Measurements from ENCODE around the gene CDC37.
"Not testable (repeated sequence)": the region's sequence is repeated elsewhere in the genome, so short reads cannot be mapped to it uniquely, and the experiment has no call there.

The CDC37 gene

DNA sequence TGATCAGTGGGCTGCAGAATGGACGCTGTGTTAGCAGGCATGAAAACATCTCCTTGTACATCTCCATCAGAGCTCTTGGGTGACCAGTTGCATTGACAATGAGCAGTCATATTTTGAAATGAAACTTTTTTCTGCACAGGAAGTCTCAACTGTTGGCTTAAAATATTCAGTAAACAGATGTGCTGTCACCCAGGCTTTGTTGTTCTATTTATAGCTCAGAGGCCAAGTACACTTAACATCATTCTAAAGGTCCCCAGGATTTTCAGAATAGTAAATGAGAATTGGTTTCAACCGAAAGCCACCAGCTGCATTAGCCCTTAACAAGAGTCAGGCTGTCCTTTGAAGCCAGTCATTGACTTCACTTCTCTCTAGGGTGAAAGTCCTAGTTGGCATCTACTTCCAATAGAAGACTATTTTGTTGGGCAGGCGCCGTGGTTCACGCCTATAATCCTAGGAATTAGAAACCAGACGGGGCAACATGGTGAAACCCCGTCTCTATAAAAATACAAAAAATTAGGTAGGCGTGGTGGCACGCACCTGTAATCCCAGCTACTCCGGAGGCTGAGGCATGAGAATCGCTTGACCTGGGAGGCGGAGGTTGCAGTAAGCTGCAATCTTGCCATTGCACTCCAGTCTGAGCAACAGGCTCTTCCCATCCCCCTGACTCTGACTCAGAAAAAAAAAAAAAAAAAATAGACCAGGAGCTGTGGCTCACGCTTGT lies 9.1 kb upstream of the CDC37 start:
- Histone ChIP-seq H3K36me3 (ENCODE audit: insufficient read depth, low read length) (no peaks in the 10 kb centered on the region), H3K9me3 (ENCODE audit: control insufficient read depth, insufficient read depth, low read length) (no peaks in the 10 kb centered on the region), H3K4me1 (ENCODE audit: insufficient read depth, low read length) (peaks cover 9% of the 10 kb centered on the region; the same call in 1 of the 2 replicates), H3K9ac (ENCODE audit: low read depth, low read length) (no peak overlapping the region)

GRCh38 chr19:10411224-10411623 lies 7.9 kb upstream of the CDC37 start:
- H3K36me3 ChIP-seq (ENCODE audit: insufficient read depth, low read length); H3K4me1 ChIP-seq (ENCODE audit: insufficient read depth, low read length); H3K9ac ChIP-seq (ENCODE audit: low read depth, low read length); H3K9me3 ChIP-seq (ENCODE audit: control insufficient read depth, insufficient read depth, low read length): not testable (repeated sequence)

DNA sequence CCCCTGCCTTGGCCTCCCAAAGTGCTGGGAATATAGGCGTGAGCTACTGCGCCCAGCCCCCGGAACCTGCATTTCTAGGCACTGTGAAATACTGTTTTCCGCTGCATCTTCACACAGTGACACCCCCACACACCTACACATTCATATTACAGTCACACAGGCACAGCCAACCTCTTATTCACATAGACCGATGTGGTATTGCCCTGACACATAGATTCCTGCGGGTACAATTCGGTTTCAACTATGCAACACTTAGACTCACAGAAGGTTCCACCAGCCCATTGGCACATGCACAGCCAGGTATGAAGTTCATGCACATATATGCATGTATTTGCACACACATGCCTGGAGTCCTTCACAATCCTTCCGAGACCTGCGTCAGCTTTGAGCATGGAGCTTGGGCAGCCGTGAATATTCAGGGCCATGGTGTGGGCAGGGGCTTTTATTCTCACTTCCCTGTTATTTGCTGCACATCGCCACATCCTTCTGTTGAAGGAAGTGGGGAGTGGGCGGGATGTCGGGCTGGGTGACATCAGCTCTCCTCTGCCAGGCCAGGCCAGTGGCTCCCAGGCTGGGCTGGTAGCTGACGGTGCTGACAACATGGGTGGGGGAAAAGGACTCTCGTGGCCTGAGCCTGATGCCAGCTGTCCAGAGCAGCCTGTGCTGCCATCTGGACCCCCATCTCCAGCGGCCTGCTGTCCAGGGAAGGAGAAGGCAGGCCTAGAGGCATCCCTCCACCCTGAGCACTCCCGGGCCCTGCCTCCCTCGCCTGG lies 5.4 kb upstream of the CDC37 start:
- Histone ChIP-seq H3K9ac (ENCODE audit: low read depth, low read length) (no peak overlapping the region; the same call in 1 of the 2 replicates), H3K4me1 (ENCODE audit: insufficient read depth, low read length) (peaks cover 9% of the 10 kb centered on the region; the same call in 1 of the 2 replicates), H3K36me3 (ENCODE audit: insufficient read depth, low read length) (no peaks in the 10 kb centered on the region), H3K9me3 (ENCODE audit: control insufficient read depth, insufficient read depth, low read length) (no peaks in the 10 kb centered on the region)

DNA sequence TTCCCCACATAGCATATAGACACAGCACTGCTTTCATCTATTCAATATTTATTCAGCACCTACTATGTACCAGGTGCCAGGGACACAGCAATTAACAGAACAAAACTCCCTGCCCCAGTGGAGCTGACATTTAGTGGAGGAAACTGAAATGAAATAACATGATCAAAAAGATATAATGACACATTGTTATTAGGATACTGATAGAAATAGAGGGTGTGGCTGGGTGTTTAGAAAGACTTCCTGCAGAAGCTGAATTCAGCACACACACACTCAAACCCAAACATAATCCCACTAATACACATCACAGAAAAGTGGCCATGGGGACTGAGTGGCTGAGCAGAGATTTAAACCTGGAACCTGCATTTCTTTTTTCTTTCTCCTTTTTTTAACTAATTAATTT lies 3.8 kb upstream of the CDC37 start:
- H3K9me3 ChIP-seq (ENCODE audit: control insufficient read depth, insufficient read depth, low read length), result no peaks in the 10 kb centered on the region
- peaks cover 9% of the 10 kb centered on the region; the same call in 1 of the 2 replicates for H3K4me1 ChIP-seq (ENCODE audit: insufficient read depth, low read length)
- H3K36me3 ChIP-seq (ENCODE audit: insufficient read depth, low read length), result no peaks in the 10 kb centered on the region
- no peak overlapping the region for H3K9ac ChIP-seq (ENCODE audit: low read depth, low read length)

DNA sequence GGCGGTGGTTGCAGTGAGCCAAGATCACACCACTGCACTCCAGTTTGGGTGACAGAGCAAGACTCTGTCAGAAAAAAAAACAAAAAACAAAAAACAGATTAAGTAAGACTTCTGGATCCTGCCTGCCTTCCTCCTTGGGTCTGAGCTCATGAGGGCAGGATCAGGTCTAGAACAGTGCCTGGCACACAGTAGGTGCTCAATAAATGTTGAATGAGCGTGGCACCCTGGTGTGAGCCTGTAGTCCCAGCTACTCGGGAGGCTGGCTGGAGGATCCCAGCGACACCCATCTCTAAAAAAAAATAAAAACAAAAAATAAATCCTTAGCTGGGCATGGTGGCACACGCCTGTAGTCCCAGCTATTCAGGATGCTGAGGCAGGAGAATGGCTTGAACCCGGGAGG lies 2.8 kb upstream of the CDC37 start:
- Histone ChIP-seq H3K36me3 (ENCODE audit: insufficient read depth, low read length) (no peaks in the 10 kb centered on the region), H3K9ac (ENCODE audit: low read depth, low read length) (no peak overlapping the region), H3K9me3 (ENCODE audit: control insufficient read depth, insufficient read depth, low read length) (no peaks in the 10 kb centered on the region), H3K4me1 (ENCODE audit: insufficient read depth, low read length) (peaks cover 9% of the 10 kb centered on the region; the same call in 1 of the 2 replicates)

GRCh38 chr19:10404888-10405820 lies 1.8 kb upstream of the CDC37 start:
- Histone ChIP-seq H3K9ac (ENCODE audit: low read depth, low read length) (peak overlapping the region; percentile 83; the same call in 1 of the 2 replicates), H3K9me3 (ENCODE audit: control insufficient read depth, insufficient read depth, low read length) (no peaks in the 10 kb centered on the region), H3K36me3 (ENCODE audit: insufficient read depth, low read length) (no peaks in the 10 kb centered on the region), H3K4me1 (ENCODE audit: insufficient read depth, low read length) (peaks cover 9% of the 10 kb centered on the region; the same call in 1 of the 2 replicates)

DNA sequence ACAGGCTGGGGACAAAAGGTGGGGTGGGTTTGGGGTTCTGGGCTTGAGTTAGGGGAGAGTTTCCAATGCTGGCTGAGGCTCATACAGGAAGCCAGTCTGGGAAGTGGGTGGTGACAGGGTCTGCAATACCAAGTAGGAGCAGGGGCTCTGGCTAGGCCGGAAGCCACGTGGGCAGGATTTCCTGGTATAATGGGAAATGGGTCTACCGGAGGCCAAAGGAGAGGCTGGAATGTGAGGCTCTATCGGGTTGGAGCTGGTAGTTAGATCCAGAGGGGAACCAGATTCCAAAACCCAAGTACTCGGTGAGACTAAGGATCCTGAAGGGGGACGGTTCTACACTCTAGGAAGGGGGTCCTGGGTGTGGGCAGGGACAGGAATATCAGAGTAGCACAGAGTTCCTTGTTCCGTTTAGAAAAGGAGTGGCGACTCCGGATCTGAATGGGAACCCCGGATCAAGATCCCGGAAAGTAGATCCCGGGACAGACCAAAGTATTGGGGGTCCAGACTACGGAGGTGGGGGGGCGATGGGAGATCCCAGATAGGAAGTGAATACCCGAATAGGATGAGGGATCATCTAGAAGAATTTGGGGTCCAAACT lies 802 bp downstream of the CDC37 start:
- H3K36me3 ChIP-seq (ENCODE audit: insufficient read depth, low read length), result no peaks in the 10 kb centered on the region
- H3K4me1 ChIP-seq (ENCODE audit: insufficient read depth, low read length), result no peaks in the 10 kb centered on the region
- H3K9me3 ChIP-seq (ENCODE audit: control insufficient read depth, insufficient read depth, low read length), result no peaks in the 10 kb centered on the region
- H3K9ac ChIP-seq (ENCODE audit: low read depth, low read length), result peak overlapping the region; percentile 83

- H3K9ac ChIP-seq (ENCODE audit: low read depth, low read length), result no peak overlapping the region
- H3K4me1 ChIP-seq (ENCODE audit: insufficient read depth, low read length), result no peaks in the 10 kb centered on the region
- no peaks in the 10 kb centered on the region for H3K9me3 ChIP-seq (ENCODE audit: control insufficient read depth, insufficient read depth, low read length)
- H3K36me3 ChIP-seq (ENCODE audit: insufficient read depth, low read length), result peaks cover 4% of the 10 kb centered on the region
These were observed 3.5 kb downstream of the CDC37 start for GRCh38 chr19:10399878-10400277.

DNA sequence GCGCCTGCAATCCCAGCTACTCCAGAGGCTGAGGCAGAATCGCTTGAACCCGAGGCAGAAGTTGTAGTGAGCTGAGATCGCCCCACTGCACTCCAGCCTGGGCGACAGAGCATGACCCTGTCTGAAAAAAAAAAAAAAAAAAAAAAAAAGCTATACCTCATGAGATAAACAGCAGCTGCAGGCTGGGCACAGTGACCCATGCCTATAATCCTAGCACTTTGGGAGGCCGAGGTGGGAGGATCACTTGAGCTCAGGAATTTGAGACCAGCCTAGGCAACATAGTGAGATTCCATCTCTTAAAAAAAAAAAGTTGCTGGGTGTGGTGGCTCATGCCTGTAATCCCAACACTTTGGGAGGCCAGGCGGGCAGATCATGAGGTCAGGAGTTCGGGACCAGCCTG lies 4.0 kb downstream of the CDC37 start:
- not testable (repeated sequence) for H3K36me3 ChIP-seq (ENCODE audit: insufficient read depth, low read length); H3K4me1 ChIP-seq (ENCODE audit: insufficient read depth, low read length); H3K9me3 ChIP-seq (ENCODE audit: control insufficient read depth, insufficient read depth, low read length); H3K9ac ChIP-seq (ENCODE audit: low read depth, low read length)

- H3K9me3 ChIP-seq (ENCODE audit: control insufficient read depth, insufficient read depth, low read length), result no peaks in the 10 kb centered on the region
- H3K36me3 ChIP-seq (ENCODE audit: insufficient read depth, low read length), result peaks cover 6% of the 10 kb centered on the region
- no peaks in the 10 kb centered on the region for H3K4me1 ChIP-seq (ENCODE audit: insufficient read depth, low read length)
- H3K9ac ChIP-seq (ENCODE audit: low read depth, low read length), result no peak overlapping the region
These were observed 4.5 kb downstream of the CDC37 start for GRCh38 chr19:10398819-10399218.

GRCh38 chr19:10395917-10396316 lies 7.4 kb downstream of the CDC37 start:
- Histone ChIP-seq H3K9me3 (ENCODE audit: control insufficient read depth, insufficient read depth, low read length) (no peaks in the 10 kb centered on the region), H3K36me3 (ENCODE audit: insufficient read depth, low read length) (peaks cover 13% of the 10 kb centered on the region), H3K4me1 (ENCODE audit: insufficient read depth, low read length) (no peaks in the 10 kb centered on the region), H3K9ac (ENCODE audit: low read depth, low read length) (no peak overlapping the region)

GRCh38 chr19:10395436-10395835 lies 7.9 kb downstream of the CDC37 start:
- H3K9me3 ChIP-seq (ENCODE audit: control insufficient read depth, insufficient read depth, low read length), result no peaks in the 10 kb centered on the region
- no peak overlapping the region for H3K9ac ChIP-seq (ENCODE audit: low read depth, low read length)
- peaks cover 13% of the 10 kb centered on the region for H3K36me3 ChIP-seq (ENCODE audit: insufficient read depth, low read length)
- H3K4me1 ChIP-seq (ENCODE audit: insufficient read depth, low read length), result no peaks in the 10 kb centered on the region

DNA sequence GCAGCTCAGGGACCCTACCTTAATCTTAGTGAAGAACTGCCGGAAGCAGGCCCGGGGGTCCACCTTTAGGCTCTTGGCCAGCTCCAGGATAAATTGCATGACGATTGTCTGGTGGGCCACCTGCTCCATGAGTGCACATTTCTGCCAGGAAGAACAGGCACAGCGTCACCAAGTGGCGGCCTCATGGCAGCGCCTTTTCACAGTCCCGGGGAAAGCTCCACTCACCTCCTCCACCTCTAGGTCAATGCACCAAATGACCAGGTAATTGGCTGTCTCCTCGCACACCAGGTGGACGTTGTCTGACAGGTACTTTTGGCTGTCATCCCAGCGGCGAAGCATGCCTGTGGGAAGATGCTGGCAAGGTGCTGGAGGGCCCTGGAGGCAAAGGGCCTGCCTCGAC lies 8.3 kb downstream of the CDC37 start:
- Histone ChIP-seq H3K9ac (ENCODE audit: low read depth, low read length) (no peak overlapping the region), H3K36me3 (ENCODE audit: insufficient read depth, low read length) (peaks cover 13% of the 10 kb centered on the region)

DNA sequence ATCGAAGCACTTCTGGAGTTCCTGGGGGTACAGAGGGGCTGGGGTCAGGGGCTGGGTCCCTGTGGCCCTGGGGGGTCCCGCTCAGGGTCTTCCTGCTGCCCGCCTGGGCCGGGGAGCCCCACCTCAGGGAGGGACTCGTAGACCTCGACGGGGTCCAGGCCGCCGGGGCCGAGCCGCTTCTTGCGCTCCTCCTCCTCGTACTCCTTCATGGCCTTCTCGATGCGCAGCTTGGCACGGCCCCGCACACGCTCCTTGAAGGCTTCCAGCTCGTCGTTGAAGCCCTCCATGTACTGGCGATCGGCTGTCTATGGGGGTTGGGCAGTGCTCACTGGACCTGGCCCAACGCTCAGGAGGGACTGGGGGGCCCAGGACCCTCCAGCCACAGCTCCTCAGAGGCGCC lies 10.2 kb downstream of the CDC37 start:
- no peaks in the 10 kb centered on the region for H3K4me1 ChIP-seq (ENCODE audit: insufficient read depth, low read length)
- H3K9ac ChIP-seq (ENCODE audit: low read depth, low read length), result no peak overlapping the region
- H3K36me3 ChIP-seq (ENCODE audit: insufficient read depth, low read length), result peaks cover 13% of the 10 kb centered on the region
- H3K9me3 ChIP-seq (ENCODE audit: control insufficient read depth, insufficient read depth, low read length), result no peaks in the 10 kb centered on the region

More for the DNA sequence above, 8.3 kb downstream of the CDC37 start:
- H3K9me3 ChIP-seq (ENCODE audit: control insufficient read depth, insufficient read depth, low read length), result no peaks in the 10 kb centered on the region
- no peaks in the 10 kb centered on the region for H3K4me1 ChIP-seq (ENCODE audit: insufficient read depth, low read length)

All from ES-I3 (cell line).